Natural killer cell (primary cell): ENCODE measurements around the gene PKP1. TPM values are rescaled to one million over a fixed set of nuclear protein-coding genes. Genes with fewer than 3 reads are reported as not detected.

Experiments used
- ATAC-seq, 3 donors: fragments of 150-1000 bp in 2 of 3; fragments of 200-7000 bp in 1 of 3; cut with Tn5 transposase; 1 replicate in 1 of 3; 2 replicates in 2 of 3; pipeline ENCODE4 v1.10.0; 2021; ENCODE audit warnings: mild to moderate bottlenecking in 2 of 3, moderate library complexity in 2 of 3
- DNase-seq, 2 donors: peaks; one replicate each; pipeline versions ENCODE4 v3.0.0 to v3.0.0-alpha.2; 2013 to 2021; ENCODE audit warnings: mixed read lengths in 1 of 2
- H3K27ac ChIP-seq: one replicate; pipeline ENCODE4 v1.5.1; 2013; ENCODE audit warnings: mild to moderate bottlenecking, low read length
- H3K27me3 ChIP-seq: one replicate; pipeline ENCODE4 v1.6.1; 2013; ENCODE audit warnings: low read length; ENCODE audit not compliant: control insufficient read depth, insufficient read depth
- H3K36me3 ChIP-seq: one replicate; pipeline ENCODE4 v1.6.1; 2013; ENCODE audit warnings: low read length; ENCODE audit not compliant: control insufficient read depth, insufficient read depth
- H3K4me1 ChIP-seq: one replicate; pipeline ENCODE4 v1.6.1; 2013; ENCODE audit warnings: low read length; ENCODE audit not compliant: control insufficient read depth, insufficient read depth
- H3K4me3 ChIP-seq: one replicate; pipeline ENCODE4 v1.5.1; 2013; ENCODE audit warnings: low read length
- H3K9me3 ChIP-seq: one replicate; pipeline ENCODE4 v1.6.1; 2013; ENCODE audit warnings: low read length; ENCODE audit not compliant: control insufficient read depth, insufficient read depth
- H3K27ac Mint-ChIP-seq, 2 donors: one replicate each; pipeline ENCODE4 v1.8.0; 2022; ENCODE audit warnings: mild to moderate bottlenecking in 2 of 2, mixed read lengths in 2 of 2, moderate library complexity in 1 of 2
- H3K27me3 Mint-ChIP-seq, 2 donors: one replicate each; pipeline ENCODE4 v1.8.0; 2022; ENCODE audit warnings: low read depth in 2 of 2, mixed read lengths in 2 of 2
- H3K36me3 Mint-ChIP-seq: one replicate; pipeline ENCODE4 v1.8.0; 2022; ENCODE audit warnings: mixed read lengths
- H3K4me1 Mint-ChIP-seq, 2 donors: one replicate each; pipeline ENCODE4 v1.8.0; 2022; ENCODE audit warnings: mixed read lengths in 2 of 2
- H3K4me3 Mint-ChIP-seq: one replicate; pipeline ENCODE4 v1.8.0; 2022; ENCODE audit warnings: mild to moderate bottlenecking, moderate library complexity, mixed read lengths
- H3K9me3 Mint-ChIP-seq, 2 donors: one replicate each; pipeline ENCODE4 v1.8.0; 2022; ENCODE audit warnings: mixed read lengths in 2 of 2
- WGBS: methylation state at CpG from one replicate; pipeline ENCODE4 v1.1.7; 2013; ENCODE audit warnings: missing lambda C conversion rate; ENCODE audit not compliant: insufficient coverage; 5-methylcytosine and 5-hydroxymethylcytosine counted together
- intact Hi-C: fragments of 100-400 bp; cut with micrococcal nuclease; formaldehyde crosslinking; loops from one replicate; pipeline ENCODE4 v1.14.2; 2022
- total RNA-seq, 4 donors: library from RNA; stranded (reverse); fragments of 120-200 nt in 1 of 4; gene quantifications; one replicate each; pipeline versions ENCODE4 v1.2.3 to v1.2.4, GENCODE V29; 2013 to 2022
- TF ChIP-seq, protein P1 (sequence below): fragments of 200-600 bp; IDR thresholded peaks from one replicate; pipeline ENCODE4 v1.8.0; 2022; ENCODE audit warnings: antibody characterized with exemption

PKP1 gene
- total RNA-seq, 3 donors from 2014 or later (not counting 1 experiment from before 2014, with no cell fraction given), result not detected

- intact Hi-C loops, result no loop called here
- H3K36me3 Mint-ChIP-seq, result no peaks in the 10 kb centered on the region
- TF ChIP-seq, protein P1, sequence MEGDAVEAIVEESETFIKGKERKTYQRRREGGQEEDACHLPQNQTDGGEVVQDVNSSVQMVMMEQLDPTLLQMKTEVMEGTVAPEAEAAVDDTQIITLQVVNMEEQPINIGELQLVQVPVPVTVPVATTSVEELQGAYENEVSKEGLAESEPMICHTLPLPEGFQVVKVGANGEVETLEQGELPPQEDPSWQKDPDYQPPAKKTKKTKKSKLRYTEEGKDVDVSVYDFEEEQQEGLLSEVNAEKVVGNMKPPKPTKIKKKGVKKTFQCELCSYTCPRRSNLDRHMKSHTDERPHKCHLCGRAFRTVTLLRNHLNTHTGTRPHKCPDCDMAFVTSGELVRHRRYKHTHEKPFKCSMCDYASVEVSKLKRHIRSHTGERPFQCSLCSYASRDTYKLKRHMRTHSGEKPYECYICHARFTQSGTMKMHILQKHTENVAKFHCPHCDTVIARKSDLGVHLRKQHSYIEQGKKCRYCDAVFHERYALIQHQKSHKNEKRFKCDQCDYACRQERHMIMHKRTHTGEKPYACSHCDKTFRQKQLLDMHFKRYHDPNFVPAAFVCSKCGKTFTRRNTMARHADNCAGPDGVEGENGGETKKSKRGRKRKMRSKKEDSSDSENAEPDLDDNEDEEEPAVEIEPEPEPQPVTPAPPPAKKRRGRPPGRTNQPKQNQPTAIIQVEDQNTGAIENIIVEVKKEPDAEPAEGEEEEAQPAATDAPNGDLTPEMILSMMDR, result no peak
- Histone ChIP-seq H3K36me3 (no peaks in the 10 kb centered on the region), H3K4me1 (peaks cover 7% of the 10 kb centered on the region), H3K9me3 (no peaks in the 10 kb centered on the region), H3K4me3 (no peak overlapping the region), H3K27me3 (no peaks in the 10 kb centered on the region), H3K27ac (no peak overlapping the region)
- H3K4me1 Mint-ChIP-seq, result peaks cover 4% of the 10 kb centered on the region in 2 donors
- H3K9me3 Mint-ChIP-seq, result no peaks in the 10 kb centered on the region
- H3K27me3 Mint-ChIP-seq, result peaks cover 22 to 23% of the 10 kb centered on the region in 2 donors
- no peak for DNase-seq
- ATAC-seq, result no peak
- 85% methylated on average over 6 of the region's 6 CpGs for WGBS
- no peak overlapping the region for H3K4me3 Mint-ChIP-seq
- no peak overlapping the region for H3K27ac Mint-ChIP-seq
These were observed 4.7 kb downstream of the PKP1 start for GRCh38 chr1:201288007-201288406.

DNA sequence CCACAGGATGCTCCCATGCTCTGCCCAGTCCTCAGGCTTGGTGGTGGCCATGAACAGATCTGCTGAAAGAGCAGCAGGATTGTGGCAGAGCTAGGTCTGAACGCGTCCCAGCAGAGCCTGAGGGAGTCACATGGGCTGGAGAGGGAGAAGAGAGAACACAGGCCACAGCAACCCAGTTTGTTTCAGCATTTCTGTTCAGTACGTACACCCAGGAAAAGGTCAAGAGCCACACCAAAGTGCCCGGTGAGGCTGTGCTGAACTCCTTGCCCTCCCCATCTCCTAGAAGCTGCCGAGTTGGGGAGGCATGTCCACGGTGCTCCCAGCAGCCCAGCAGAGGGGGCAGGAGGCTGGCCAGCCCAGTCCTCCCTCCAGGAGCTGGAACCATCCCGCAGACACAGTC is 5.5 kb downstream of the PKP1 start:
- Histone ChIP-seq H3K27ac (no peak overlapping the region), H3K4me1 (peaks cover under 1% of the 10 kb centered on the region), H3K9me3 (no peaks in the 10 kb centered on the region), H3K4me3 (no peak overlapping the region), H3K36me3 (no peaks in the 10 kb centered on the region), H3K27me3 (no peaks in the 10 kb centered on the region)
- Mint-ChIP-seq H3K27me3 (peaks cover 16% of the 10 kb centered on the region in 2 donors), H3K27ac (no peak overlapping the region), H3K9me3 (no peaks in the 10 kb centered on the region), H3K4me3 (no peak overlapping the region), H3K36me3 (no peaks in the 10 kb centered on the region), H3K4me1 (no peaks in the 10 kb centered on the region)
- ATAC-seq (no peak), DNase-seq (no peak)
- intact Hi-C loops, result no loop called here
- WGBS, result 73% methylated on average over 7 of the region's 7 CpGs
- TF ChIP-seq, protein P1, result no peak

- H3K9me3 ChIP-seq, result no peaks in the 10 kb centered on the region
- H3K4me3 ChIP-seq, result no peak overlapping the region
- no peaks in the 10 kb centered on the region for H3K4me1 ChIP-seq
- no peak overlapping the region for H3K4me3 Mint-ChIP-seq
- no peaks in the 10 kb centered on the region for H3K9me3 Mint-ChIP-seq
- no peaks in the 10 kb centered on the region for H3K27me3 ChIP-seq
- no peak overlapping the region for H3K27ac ChIP-seq
- WGBS, result 81% methylated on average over 7 of the region's 7 CpGs
- H3K36me3 Mint-ChIP-seq, result no peaks in the 10 kb centered on the region
- DNase-seq (no peak), ATAC-seq (no peak)
- peaks cover 16% of the 10 kb centered on the region in 2 donors for H3K27me3 Mint-ChIP-seq
- no peaks in the 10 kb centered on the region for H3K4me1 Mint-ChIP-seq
- TF ChIP-seq, protein P1, result no peak
- no peaks in the 10 kb centered on the region for H3K36me3 ChIP-seq
- no peak overlapping the region for H3K27ac Mint-ChIP-seq
- intact Hi-C loops, result no loop called here
These were observed 7.2 kb downstream of the PKP1 start for GRCh38 chr1:201290551-201290950.

DNA sequence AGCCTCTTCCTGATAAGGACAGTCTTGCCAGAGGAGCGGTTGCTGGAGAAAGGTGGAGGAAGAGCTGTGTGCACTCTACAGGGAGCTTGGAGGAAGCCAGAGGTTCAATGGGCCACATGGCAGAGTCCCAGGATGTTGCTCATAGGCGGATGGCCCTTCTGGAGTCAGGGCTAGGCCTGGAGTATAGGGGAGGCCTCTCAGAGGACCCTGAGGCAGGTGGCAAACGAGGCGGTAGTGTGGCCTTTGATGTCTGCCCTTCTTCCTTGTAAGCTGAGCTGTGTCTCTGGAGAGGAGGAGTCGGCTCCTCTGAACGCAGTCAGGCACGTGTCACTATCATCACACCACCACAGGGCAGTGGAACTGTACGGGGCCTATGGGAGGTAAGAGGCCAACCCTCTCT is 8.6 kb downstream of the PKP1 start:
- H3K9me3 ChIP-seq, result no peaks in the 10 kb centered on the region
- H3K4me1 ChIP-seq, result no peaks in the 10 kb centered on the region
- no peak overlapping the region for H3K27ac ChIP-seq
- TF ChIP-seq, protein P1, result no peak
- no peak overlapping the region for H3K4me3 ChIP-seq
- ATAC-seq (no peak), DNase-seq (no peak)
- no peaks in the 10 kb centered on the region for H3K27me3 ChIP-seq
- H3K4me1 Mint-ChIP-seq, result no peaks in the 10 kb centered on the region
- H3K27ac Mint-ChIP-seq, result no peak overlapping the region
- H3K36me3 ChIP-seq, result no peaks in the 10 kb centered on the region
- H3K4me3 Mint-ChIP-seq, result no peak overlapping the region
- H3K9me3 Mint-ChIP-seq, result no peaks in the 10 kb centered on the region
- WGBS, result 70% methylated on average over 8 of the region's 8 CpGs
- peaks cover 13 to 16% of the 10 kb centered on the region in 2 donors for H3K27me3 Mint-ChIP-seq
- intact Hi-C loops, result no loop called here
- no peaks in the 10 kb centered on the region for H3K36me3 Mint-ChIP-seq
